HCT116 (cell line): ENCODE results near the gene CCDC187. TPM values are rescaled to one million over a fixed set of nuclear protein-coding genes. Genes with fewer than 3 reads are reported as not detected.

Source experiments
- ATAC-seq: fragments of 200-7000 bp; cut with Tn5 transposase; 2 replicates; pipeline ENCODE4 v1.9.1; 2020; ENCODE audit warnings: mild to moderate bottlenecking, moderate library complexity
- BruUV-seq: library from RNA; stranded (reverse); fragments of 400-500 nt; replicated peaks from 2 replicates; lab custom pipeline; 2021; lab: Mats Ljungman, UMichigan
- CTCF ChIA-PET: fragments of 300-600 bp; sonication (Branson Sonifier 250); formaldehyde crosslinking; loops from one replicate; lab custom pipeline; 2021; ENCODE audit warnings: antibody characterized with exemption; lab: Charles Lee
- POLR2A ChIA-PET: fragments of 300-600, 350-600 bp; sonication (Branson Sonifier 250); formaldehyde crosslinking; loops from one replicate; lab custom pipeline; 2021; ENCODE audit warnings: antibody characterized with exemption; lab: Charles Lee
- RAD21 ChIA-PET, 2 experiments: fragments of 300-600 bp; sonication (Branson Sonifier 250); formaldehyde crosslinking; loops; one replicate each; lab custom pipeline; 2023; ENCODE audit warnings: low total read pairs in 2 of 2; ENCODE audit not compliant: uncharacterized antibody in 2 of 2, unreplicated experiment in 2 of 2, low non-redundant PET in 1 of 2; lab: Charles Lee
- DNase-seq: peaks from one replicate; pipeline ENCODE4 v3.0.0-alpha.2; 2010; ENCODE audit warnings: low read depth, low spot score
- H2AFZ ChIP-seq: fragments of 200-600 bp; shearing (Covaris generic), sonication (generic); 2 replicates; pipeline ENCODE4 v1.6.1; 2017; ENCODE audit warnings: low read depth, mixed run types, mixed read lengths, antibody characterized with exemption, low read length; ENCODE audit not compliant: poor library complexity, severe bottlenecking
- H3K27ac ChIP-seq: 2 replicates; pipeline ENCODE4 v1.5.1; 2012; ENCODE audit warnings: low read depth, low read length
- H3K27me3 ChIP-seq: fragments of 200-600 bp; sonication (generic); 2 replicates; pipeline ENCODE4 v1.6.1; 2016; ENCODE audit warnings: mixed run types, low read length, mixed read lengths; ENCODE audit not compliant: insufficient read depth
- H3K36me3 ChIP-seq, 2 experiments: fragments of 200-500 bp in 1 of 2; fragments of 200-600 bp in 1 of 2; sonication (Bioruptor generic) in 1 of 2; sonication (generic) in 1 of 2; 2 replicates each; pipeline versions ENCODE4 v1.5.1 to v1.6.1; 2014 to 2016; ENCODE audit warnings: low read length in 2 of 2, inconsistent platforms in 1 of 2, mixed read lengths in 1 of 2, mixed run types in 1 of 2; ENCODE audit not compliant: insufficient read depth in 2 of 2, control insufficient read depth in 1 of 2
- H3K4me1 ChIP-seq, 2 experiments: fragments of 200-600 bp in 1 of 2; sonication (generic) in 1 of 2; 2 replicates each; pipeline versions ENCODE4 v1.5.1 to v1.6.1; 2012 to 2017; ENCODE audit warnings: low read length in 2 of 2, inconsistent platforms in 1 of 2, mild to moderate bottlenecking in 1 of 2, mixed read lengths in 1 of 2, mixed run types in 1 of 2, moderate library complexity in 1 of 2; ENCODE audit not compliant: insufficient read depth in 2 of 2, control insufficient read depth in 1 of 2
- H3K4me2 ChIP-seq: fragments of 200-600 bp; sonication (generic); 2 replicates; pipeline ENCODE4 v1.6.1; 2017; ENCODE audit warnings: mixed run types, low read length, mixed read lengths
- H3K4me3 ChIP-seq, 2 experiments: fragments of 200-600 bp in 1 of 2; sonication (generic) in 1 of 2; replicated peaks in 1 of 2; 2 replicates each; pipeline ENCODE4 v1.5.1; 2011 to 2016; ENCODE audit warnings: low read length in 2 of 2, control low read depth in 1 of 2, low read depth in 1 of 2, mild to moderate bottlenecking in 1 of 2, mixed read lengths in 1 of 2, mixed run types in 1 of 2
- H3K79me2 ChIP-seq: fragments of 200-600 bp; sonication (generic); 2 replicates; pipeline ENCODE4 v1.6.1; 2017; ENCODE audit warnings: mild to moderate bottlenecking, mixed run types, low read length, moderate library complexity, mixed read lengths; ENCODE audit not compliant: insufficient read depth
- H3K9ac ChIP-seq: fragments of 200-600 bp; sonication (generic); 2 replicates; pipeline ENCODE4 v1.6.1; 2016; ENCODE audit warnings: low read length, mixed read lengths
- H3K9me2 ChIP-seq: fragments of 200-600 bp; sonication (generic), shearing (Covaris generic); 2 replicates; pipeline ENCODE4 v1.6.1; 2017; ENCODE audit warnings: mixed run types, mild to moderate bottlenecking, moderate library complexity; ENCODE audit not compliant: insufficient read depth
- H3K9me3 ChIP-seq, 2 experiments: fragments of 200-500 bp in 1 of 2; fragments of 200-600 bp in 1 of 2; sonication (Bioruptor generic) in 1 of 2; sonication (generic) in 1 of 2; 2 replicates each; pipeline ENCODE4 v1.6.1; 2014 to 2017; ENCODE audit warnings: low read length in 2 of 2, mixed read lengths in 2 of 2, inconsistent platforms in 1 of 2, low read depth in 1 of 2, mild to moderate bottlenecking in 1 of 2, mixed run types in 1 of 2, moderate library complexity in 1 of 2; ENCODE audit not compliant: control insufficient read depth in 1 of 2, insufficient read depth in 1 of 2
- H4K20me1 ChIP-seq: fragments of 200-600 bp; sonication (generic), shearing (Covaris generic); 2 replicates; pipeline ENCODE4 v1.6.1; 2017; ENCODE audit warnings: mixed run types, mild to moderate bottlenecking, moderate library complexity; ENCODE audit not compliant: insufficient read depth
- ATF3 ChIP-seq: IDR thresholded peaks from 2 replicates; pipeline ENCODE4 v1.6.1; 2012
- CBX3 ChIP-seq: IDR thresholded peaks from 2 replicates; pipeline ENCODE4 v1.6.1; 2012; ENCODE audit warnings: low read depth
- CEBPB ChIP-seq: IDR thresholded peaks from 2 replicates; pipeline ENCODE4 v1.6.1; 2012; ENCODE audit warnings: low read depth
- CTCF ChIP-seq, 3 experiments: fragments of 200-600 bp in 1 of 3; sonication (generic) in 1 of 3; IDR thresholded peaks in 2 of 3; conservative IDR thresholded peaks in 1 of 3; 2 replicates each; pipeline ENCODE4 v1.5.1; 2012 to 2017; ENCODE audit warnings: low read depth in 2 of 3, low read length in 2 of 3, antibody characterized with exemption in 1 of 3, borderline replicate concordance in 1 of 3, control low read depth in 1 of 3, mild to moderate bottlenecking in 1 of 3, mixed read lengths in 1 of 3, mixed run types in 1 of 3, moderate library complexity in 1 of 3; ENCODE audit not compliant: insufficient read depth in 1 of 3
- EGR1 ChIP-seq: IDR thresholded peaks from 2 replicates; pipeline ENCODE4 v1.6.1; 2012; ENCODE audit warnings: low read depth
- ELF1 ChIP-seq: IDR thresholded peaks from 2 replicates; pipeline ENCODE4 v1.6.1; 2012; ENCODE audit warnings: low read depth, borderline replicate concordance
- EZH2 ChIP-seq: fragments of 200-600 bp; sonication (generic); IDR thresholded peaks from 2 replicates; pipeline ENCODE4 v1.6.1; 2017; ENCODE audit warnings: antibody characterized with exemption, mixed run types
- EZH2phosphoT487 ChIP-seq: fragments of 200-600 bp; IDR thresholded peaks from 2 replicates; pipeline ENCODE4 v1.6.1; 2018; ENCODE audit warnings: antibody characterized with exemption, borderline replicate concordance
- FOSL1 ChIP-seq: IDR thresholded peaks from 2 replicates; pipeline ENCODE4 v1.6.1; 2012; ENCODE audit warnings: low read depth
- MAX ChIP-seq: IDR thresholded peaks from 2 replicates; pipeline ENCODE4 v1.6.1; 2012
- POLR2A ChIP-seq: IDR thresholded peaks from 2 replicates; pipeline ENCODE4 v1.7.0; 2011; ENCODE audit warnings: borderline replicate concordance; ENCODE audit not compliant: insufficient read depth, insufficient read length; ENCODE audit errors: extremely low read depth
- POLR2AphosphoS5 ChIP-seq: IDR thresholded peaks from 2 replicates; pipeline ENCODE4 v1.6.1; 2011; ENCODE audit warnings: mild to moderate bottlenecking, low read depth, low read length, moderate library complexity
- RAD21 ChIP-seq: IDR thresholded peaks from 2 replicates; pipeline ENCODE4 v1.6.1; 2012; ENCODE audit warnings: low read depth, mild to moderate bottlenecking
- SIN3A ChIP-seq: IDR thresholded peaks from 2 replicates; pipeline ENCODE4 v1.6.1; 2012; ENCODE audit warnings: low read depth
- SP1 ChIP-seq: IDR thresholded peaks from 2 replicates; pipeline ENCODE4 v1.6.1; 2012; ENCODE audit warnings: low read depth
- SRF ChIP-seq: IDR thresholded peaks from 2 replicates; pipeline ENCODE4 v1.6.1; 2012; ENCODE audit warnings: low read depth
- TCF7L2 ChIP-seq: IDR thresholded peaks from 2 replicates; pipeline ENCODE4 v1.7.0; 2011; ENCODE audit warnings: borderline replicate concordance, inconsistent platforms; ENCODE audit not compliant: insufficient read depth, insufficient read length; ENCODE audit errors: extremely low read depth
- YY1 ChIP-seq: IDR thresholded peaks from 2 replicates; pipeline ENCODE4 v1.6.1; 2011; ENCODE audit warnings: low read length, low read depth, moderate library complexity, mild to moderate bottlenecking; ENCODE audit not compliant: insufficient replicate concordance; ENCODE audit errors: extremely low read depth
- ZBTB33 ChIP-seq: IDR thresholded peaks from 2 replicates; pipeline ENCODE4 v1.6.1; 2011; ENCODE audit warnings: mild to moderate bottlenecking, low read length, moderate library complexity; ENCODE audit not compliant: insufficient replicate concordance; ENCODE audit errors: extremely low read depth
- ZFX ChIP-seq: fragments of 450-650 bp; IDR thresholded peaks from 2 replicates; pipeline ENCODE4 v1.6.1; 2017
- intact Hi-C: fragments of 100-400 bp; cut with micrococcal nuclease; formaldehyde crosslinking; loops from 2 replicates; pipeline ENCODE4 v1.10.0; 2022
- total RNA-seq: library from RNA; stranded (reverse); gene quantifications from one replicate; pipeline ENCODE4 v1.2.1, GENCODE V29; 2021; ENCODE audit not compliant: unreplicated experiment

Gene CCDC187
- total RNA-seq, 1 experiment from 2014 or later, result 4.6 TPM

GRCh38 chr9:136245219-136246150 is 58.4 kb downstream of the CCDC187 start, which contains the start of gene QSOX2:
QSOX2 (minus strand) TSS chr9:136245812; CDS start chr9:136245803, 9 bp downstream.
- Histone ChIP-seq H3K4me3 (peak within 1 kb of the TSS; percentile 69 to 81), H3K9me3 (no peaks in the 10 kb centered on the region), H3K27ac (peak within 1 kb of the TSS; percentile 76), H2AFZ (peak within 1 kb of the TSS; percentile 98), H4K20me1 (peaks cover 7% of the 10 kb centered on the region; the same call in 1 of the 2 replicates), H3K79me2 (peaks cover 49% of the 10 kb centered on the region), H3K9ac (peak within 1 kb of the TSS; percentile 81), H3K4me2 (peak within 1 kb of the TSS; percentile 82), H3K36me3 (peaks cover 0 to 13% of the 10 kb centered on the region in 2 experiments; a peak in 1 of 4 replicates), H3K4me1 (peaks cover 16 to 24% of the 10 kb centered on the region in 2 experiments), H3K9me2 (no peaks in the 10 kb centered on the region), H3K27me3 (no peaks in the 10 kb centered on the region)
- intact Hi-C loops, result no loop called here
- POLR2A ChIA-PET, result interaction anchor here (0.5 kb wide), 1 partner anchor 905 kb away, joined by 3 read pairs; no protein-coding TSS in a partner anchor
- CTCF ChIA-PET, result interaction anchor here (1.0 kb wide), 1 partner anchor 11 kb away, joined by 3 read pairs; no protein-coding TSS in a partner anchor
- BruUV-seq, result no TSS peak
- ATAC-seq, result peak; percentile 81
- RAD21 ChIA-PET, result no interaction called here
- DNase-seq, result peak; percentile 54
- TF ChIP-seq CEBPB (no peak), YY1 (peak; percentile 91), CTCF (IDR thresholded peaks at IDR 0.05 in 2 of 3, conservative IDR thresholded peaks at IDR 0.05 in 1 of 3; ENCODE audit: borderline replicate concordance in 1 of 3, insufficient read depth in 1 of 3, low read depth in 2 of 3, low read length in 2 of 3) (no peak), EGR1 (peak; percentile 82), EZH2 (no peak), EZH2phosphoT487 (no peak), ATF3 (no peak), FOSL1 (no peak), SP1 (no peak; the same call in 1 of the 2 replicates), SIN3A (no peak; the same call in 1 of the 2 replicates), MAX (peak; percentile 68; the same call in 1 of the 2 replicates), RAD21 (no peak), ZFX (peak; percentile 62; the same call in 1 of the 2 replicates), SRF (no peak), ELF1 (no peak), TCF7L2 (no peak), POLR2A (no peak), ZBTB33 (no peak), CBX3 (no peak), POLR2AphosphoS5 (peak; percentile 64)
